ENCODE results near the gene KMT2B.

DNA sequence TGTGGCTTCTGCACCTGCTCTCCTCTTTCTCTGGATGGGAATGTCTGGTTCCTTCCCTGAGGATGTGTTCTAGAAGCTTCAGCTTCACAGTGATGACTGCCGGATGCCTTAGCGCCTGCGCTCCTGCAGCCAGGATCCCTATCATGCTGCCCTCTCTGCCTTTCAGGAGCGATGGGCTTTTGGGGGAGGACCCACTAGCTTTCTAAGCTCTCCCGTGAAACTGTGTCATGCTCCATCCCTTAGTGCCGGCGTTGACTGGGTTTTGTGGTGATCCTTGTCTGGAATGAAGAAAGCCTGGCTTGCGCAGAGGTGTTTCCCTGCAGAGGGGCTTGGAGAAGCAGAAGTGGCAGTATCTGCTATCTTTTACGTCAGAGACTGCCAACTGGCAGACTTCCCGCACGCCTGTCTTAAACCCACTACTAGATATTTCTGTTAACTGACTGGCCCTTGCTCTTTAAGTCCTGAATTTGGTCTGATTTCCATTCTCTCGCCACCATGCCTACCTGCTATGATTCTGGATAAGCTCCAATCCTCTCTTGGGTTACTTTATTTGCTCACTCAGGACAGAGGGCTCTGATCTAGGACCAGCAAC lies 3.8 kb upstream of the KMT2B start:
- TF ChIP-seq, protein P1, sequence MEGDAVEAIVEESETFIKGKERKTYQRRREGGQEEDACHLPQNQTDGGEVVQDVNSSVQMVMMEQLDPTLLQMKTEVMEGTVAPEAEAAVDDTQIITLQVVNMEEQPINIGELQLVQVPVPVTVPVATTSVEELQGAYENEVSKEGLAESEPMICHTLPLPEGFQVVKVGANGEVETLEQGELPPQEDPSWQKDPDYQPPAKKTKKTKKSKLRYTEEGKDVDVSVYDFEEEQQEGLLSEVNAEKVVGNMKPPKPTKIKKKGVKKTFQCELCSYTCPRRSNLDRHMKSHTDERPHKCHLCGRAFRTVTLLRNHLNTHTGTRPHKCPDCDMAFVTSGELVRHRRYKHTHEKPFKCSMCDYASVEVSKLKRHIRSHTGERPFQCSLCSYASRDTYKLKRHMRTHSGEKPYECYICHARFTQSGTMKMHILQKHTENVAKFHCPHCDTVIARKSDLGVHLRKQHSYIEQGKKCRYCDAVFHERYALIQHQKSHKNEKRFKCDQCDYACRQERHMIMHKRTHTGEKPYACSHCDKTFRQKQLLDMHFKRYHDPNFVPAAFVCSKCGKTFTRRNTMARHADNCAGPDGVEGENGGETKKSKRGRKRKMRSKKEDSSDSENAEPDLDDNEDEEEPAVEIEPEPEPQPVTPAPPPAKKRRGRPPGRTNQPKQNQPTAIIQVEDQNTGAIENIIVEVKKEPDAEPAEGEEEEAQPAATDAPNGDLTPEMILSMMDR (conservative IDR thresholded peaks at IDR 0.05; ENCODE audit: low read depth in 2 of 2): no peak
- TF ChIP-seq EZH2 (IDR thresholded peaks at IDR 0.05; ENCODE audit: low read depth, unreplicated experiment) (no peak), POLR2AphosphoS5 (IDR thresholded peaks at IDR 0.05; ENCODE audit: low read depth) (no peak), EZH2phosphoT487 (IDR thresholded peaks at IDR 0.05; ENCODE audit: unreplicated experiment) (no peak), CREB1 (CRISPR knock-in tag; IDR thresholded peaks at IDR 0.05; ENCODE audit: low read depth) (no peak), JUNB (IDR thresholded peaks at IDR 0.05; ENCODE audit: unreplicated experiment) (no peak), STAT1 (IDR thresholded peaks at IDR 0.05; ENCODE audit: unreplicated experiment) (no peak), NANOG (IDR thresholded peaks at IDR 0.05; ENCODE audit: borderline replicate concordance) (no peak)
- TF ChIP-seq, protein P2, sequence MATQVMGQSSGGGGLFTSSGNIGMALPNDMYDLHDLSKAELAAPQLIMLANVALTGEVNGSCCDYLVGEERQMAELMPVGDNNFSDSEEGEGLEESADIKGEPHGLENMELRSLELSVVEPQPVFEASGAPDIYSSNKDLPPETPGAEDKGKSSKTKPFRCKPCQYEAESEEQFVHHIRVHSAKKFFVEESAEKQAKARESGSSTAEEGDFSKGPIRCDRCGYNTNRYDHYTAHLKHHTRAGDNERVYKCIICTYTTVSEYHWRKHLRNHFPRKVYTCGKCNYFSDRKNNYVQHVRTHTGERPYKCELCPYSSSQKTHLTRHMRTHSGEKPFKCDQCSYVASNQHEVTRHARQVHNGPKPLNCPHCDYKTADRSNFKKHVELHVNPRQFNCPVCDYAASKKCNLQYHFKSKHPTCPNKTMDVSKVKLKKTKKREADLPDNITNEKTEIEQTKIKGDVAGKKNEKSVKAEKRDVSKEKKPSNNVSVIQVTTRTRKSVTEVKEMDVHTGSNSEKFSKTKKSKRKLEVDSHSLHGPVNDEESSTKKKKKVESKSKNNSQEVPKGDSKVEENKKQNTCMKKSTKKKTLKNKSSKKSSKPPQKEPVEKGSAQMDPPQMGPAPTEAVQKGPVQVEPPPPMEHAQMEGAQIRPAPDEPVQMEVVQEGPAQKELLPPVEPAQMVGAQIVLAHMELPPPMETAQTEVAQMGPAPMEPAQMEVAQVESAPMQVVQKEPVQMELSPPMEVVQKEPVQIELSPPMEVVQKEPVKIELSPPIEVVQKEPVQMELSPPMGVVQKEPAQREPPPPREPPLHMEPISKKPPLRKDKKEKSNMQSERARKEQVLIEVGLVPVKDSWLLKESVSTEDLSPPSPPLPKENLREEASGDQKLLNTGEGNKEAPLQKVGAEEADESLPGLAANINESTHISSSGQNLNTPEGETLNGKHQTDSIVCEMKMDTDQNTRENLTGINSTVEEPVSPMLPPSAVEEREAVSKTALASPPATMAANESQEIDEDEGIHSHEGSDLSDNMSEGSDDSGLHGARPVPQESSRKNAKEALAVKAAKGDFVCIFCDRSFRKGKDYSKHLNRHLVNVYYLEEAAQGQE (IDR thresholded peaks at IDR 0.05; ENCODE audit: unreplicated experiment): no peak
- TF ChIP-seq, protein P3, sequence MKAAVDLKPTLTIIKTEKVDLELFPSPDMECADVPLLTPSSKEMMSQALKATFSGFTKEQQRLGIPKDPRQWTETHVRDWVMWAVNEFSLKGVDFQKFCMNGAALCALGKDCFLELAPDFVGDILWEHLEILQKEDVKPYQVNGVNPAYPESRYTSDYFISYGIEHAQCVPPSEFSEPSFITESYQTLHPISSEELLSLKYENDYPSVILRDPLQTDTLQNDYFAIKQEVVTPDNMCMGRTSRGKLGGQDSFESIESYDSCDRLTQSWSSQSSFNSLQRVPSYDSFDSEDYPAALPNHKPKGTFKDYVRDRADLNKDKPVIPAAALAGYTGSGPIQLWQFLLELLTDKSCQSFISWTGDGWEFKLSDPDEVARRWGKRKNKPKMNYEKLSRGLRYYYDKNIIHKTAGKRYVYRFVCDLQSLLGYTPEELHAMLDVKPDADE (IDR thresholded peaks at IDR 0.05): no peak
